Neural cell (in vitro differentiated cells): ENCODE measurements around the gene ABHD4.

ENCODE experiments used
- EP300 ChIP-seq: fragments of 450-650 bp; conservative IDR thresholded peaks from 2 replicates; pipeline ENCODE4 v1.6.1; 2014; ENCODE audit warnings: antibody characterized with exemption, mild to moderate bottlenecking, moderate library complexity; ENCODE audit not compliant: poor library complexity, severe bottlenecking
- EZH2 ChIP-seq: fragments of 200-600, 300-800 bp; shearing (Covaris generic), sonication (generic); IDR thresholded peaks from 2 replicates; pipeline ENCODE4 v1.6.1; 2014; ENCODE audit warnings: antibody characterized with exemption, low read length, borderline replicate concordance, mild to moderate bottlenecking; ENCODE audit not compliant: insufficient read depth, poor library complexity, severe bottlenecking
- MXI1 ChIP-seq: fragments of 450-650 bp; conservative IDR thresholded peaks from 2 replicates; pipeline ENCODE4 v1.6.1; 2014; ENCODE audit warnings: antibody characterized with exemption, mild to moderate bottlenecking; ENCODE audit not compliant: poor library complexity, severe bottlenecking
- POLR2AphosphoS5 ChIP-seq: IDR thresholded peaks from 2 replicates; pipeline ENCODE4 v1.6.1; 2012
- TAF1 ChIP-seq: IDR thresholded peaks from 2 replicates; pipeline ENCODE4 v1.6.1; 2012; ENCODE audit warnings: low read depth
- TF ChIP-seq, protein P1 (sequence below): fragments of 450-650 bp; IDR thresholded peaks from 2 replicates; pipeline ENCODE4 v1.5.1; 2014; ENCODE audit warnings: antibody characterized with exemption, mild to moderate bottlenecking, moderate library complexity; ENCODE audit not compliant: poor library complexity, severe bottlenecking

- no peak for TF ChIP-seq MXI1
- TF ChIP-seq, protein P1, sequence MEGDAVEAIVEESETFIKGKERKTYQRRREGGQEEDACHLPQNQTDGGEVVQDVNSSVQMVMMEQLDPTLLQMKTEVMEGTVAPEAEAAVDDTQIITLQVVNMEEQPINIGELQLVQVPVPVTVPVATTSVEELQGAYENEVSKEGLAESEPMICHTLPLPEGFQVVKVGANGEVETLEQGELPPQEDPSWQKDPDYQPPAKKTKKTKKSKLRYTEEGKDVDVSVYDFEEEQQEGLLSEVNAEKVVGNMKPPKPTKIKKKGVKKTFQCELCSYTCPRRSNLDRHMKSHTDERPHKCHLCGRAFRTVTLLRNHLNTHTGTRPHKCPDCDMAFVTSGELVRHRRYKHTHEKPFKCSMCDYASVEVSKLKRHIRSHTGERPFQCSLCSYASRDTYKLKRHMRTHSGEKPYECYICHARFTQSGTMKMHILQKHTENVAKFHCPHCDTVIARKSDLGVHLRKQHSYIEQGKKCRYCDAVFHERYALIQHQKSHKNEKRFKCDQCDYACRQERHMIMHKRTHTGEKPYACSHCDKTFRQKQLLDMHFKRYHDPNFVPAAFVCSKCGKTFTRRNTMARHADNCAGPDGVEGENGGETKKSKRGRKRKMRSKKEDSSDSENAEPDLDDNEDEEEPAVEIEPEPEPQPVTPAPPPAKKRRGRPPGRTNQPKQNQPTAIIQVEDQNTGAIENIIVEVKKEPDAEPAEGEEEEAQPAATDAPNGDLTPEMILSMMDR: no peak
- no peak for TF ChIP-seq EZH2
- TF ChIP-seq POLR2AphosphoS5: no peak
- TF ChIP-seq TAF1: no peak
- TF ChIP-seq EP300: no peak
Measured at GRCh38 chr14:22599349-22599748, 1.2 kb downstream of the ABHD4 start.
